Glomerular endothelial cell (primary cell): Measurements from ENCODE around the gene ASMTL. TPM values are rescaled to one million over a fixed set of nuclear protein-coding genes. Genes with fewer than 3 reads are reported as not detected.

Experiments
- DNase-seq: peaks from one replicate; pipeline ENCODE4 v3.0.0-alpha.2; 2011; ENCODE audit warnings: low read depth, low spot score; ENCODE audit errors: extremely low read depth
- total RNA-seq: library from RNA; depleted of rRNA; stranded (reverse); fragments of >200 nt; gene quantifications from 2 replicates; pipeline ENCODE4 v1.2.3, GENCODE V29; 2015

ASMTL gene
- total RNA-seq, 1 donor from 2014 or later: 37.2 TPM

- no peak for DNase-seq
Observed at GRCh38 chrX:1355131-1356046, 97.3 kb downstream of the ASMTL start.

GRCh38 chrX:1354036-1355019 is 98.4 kb downstream of the ASMTL start:
- no peak for DNase-seq

Other genes with a start within 250 kb of the ASMTL start
- not detected in 2 replicates for gene CRLF2, start 240.3 kb downstream of the ASMTL start, total RNA-seq
- gene CSF2RA, start 184.1 kb downstream of the ASMTL start, total RNA-seq: not detected in 2 replicates
- gene IL3RA, start 116.1 kb downstream of the ASMTL start, total RNA-seq: 31.6 and 77.7 TPM in 2 replicates
- 312 and 392 TPM in 2 replicates for gene SLC25A6, start 60.8 kb downstream of the ASMTL start, total RNA-seq
- 0.05 and 0.23 TPM in 2 replicates for gene P2RY8, start 84.3 kb upstream of the ASMTL start, total RNA-seq
- 34.1 and 62.2 TPM in 2 replicates for gene AKAP17A, start 138.7 kb upstream of the ASMTL start, total RNA-seq
- gene ASMT, start 162.2 kb upstream of the ASMTL start, total RNA-seq: not detected in 2 replicates